ENCODE results near the gene SETDB2. TPM values are rescaled to one million over a fixed set of nuclear protein-coding genes. Genes with fewer than 3 reads are reported as not detected.

SETDB2 gene, protein sequence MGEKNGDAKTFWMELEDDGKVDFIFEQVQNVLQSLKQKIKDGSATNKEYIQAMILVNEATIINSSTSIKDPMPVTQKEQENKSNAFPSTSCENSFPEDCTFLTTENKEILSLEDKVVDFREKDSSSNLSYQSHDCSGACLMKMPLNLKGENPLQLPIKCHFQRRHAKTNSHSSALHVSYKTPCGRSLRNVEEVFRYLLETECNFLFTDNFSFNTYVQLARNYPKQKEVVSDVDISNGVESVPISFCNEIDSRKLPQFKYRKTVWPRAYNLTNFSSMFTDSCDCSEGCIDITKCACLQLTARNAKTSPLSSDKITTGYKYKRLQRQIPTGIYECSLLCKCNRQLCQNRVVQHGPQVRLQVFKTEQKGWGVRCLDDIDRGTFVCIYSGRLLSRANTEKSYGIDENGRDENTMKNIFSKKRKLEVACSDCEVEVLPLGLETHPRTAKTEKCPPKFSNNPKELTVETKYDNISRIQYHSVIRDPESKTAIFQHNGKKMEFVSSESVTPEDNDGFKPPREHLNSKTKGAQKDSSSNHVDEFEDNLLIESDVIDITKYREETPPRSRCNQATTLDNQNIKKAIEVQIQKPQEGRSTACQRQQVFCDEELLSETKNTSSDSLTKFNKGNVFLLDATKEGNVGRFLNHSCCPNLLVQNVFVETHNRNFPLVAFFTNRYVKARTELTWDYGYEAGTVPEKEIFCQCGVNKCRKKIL
- 1.3 to 2.2 TPM (median 2.0 TPM) in 5 replicates for total RNA-seq (2022; extraction: Qiagen RNA extraction; ENCODE audit: low read depth)

DNA sequence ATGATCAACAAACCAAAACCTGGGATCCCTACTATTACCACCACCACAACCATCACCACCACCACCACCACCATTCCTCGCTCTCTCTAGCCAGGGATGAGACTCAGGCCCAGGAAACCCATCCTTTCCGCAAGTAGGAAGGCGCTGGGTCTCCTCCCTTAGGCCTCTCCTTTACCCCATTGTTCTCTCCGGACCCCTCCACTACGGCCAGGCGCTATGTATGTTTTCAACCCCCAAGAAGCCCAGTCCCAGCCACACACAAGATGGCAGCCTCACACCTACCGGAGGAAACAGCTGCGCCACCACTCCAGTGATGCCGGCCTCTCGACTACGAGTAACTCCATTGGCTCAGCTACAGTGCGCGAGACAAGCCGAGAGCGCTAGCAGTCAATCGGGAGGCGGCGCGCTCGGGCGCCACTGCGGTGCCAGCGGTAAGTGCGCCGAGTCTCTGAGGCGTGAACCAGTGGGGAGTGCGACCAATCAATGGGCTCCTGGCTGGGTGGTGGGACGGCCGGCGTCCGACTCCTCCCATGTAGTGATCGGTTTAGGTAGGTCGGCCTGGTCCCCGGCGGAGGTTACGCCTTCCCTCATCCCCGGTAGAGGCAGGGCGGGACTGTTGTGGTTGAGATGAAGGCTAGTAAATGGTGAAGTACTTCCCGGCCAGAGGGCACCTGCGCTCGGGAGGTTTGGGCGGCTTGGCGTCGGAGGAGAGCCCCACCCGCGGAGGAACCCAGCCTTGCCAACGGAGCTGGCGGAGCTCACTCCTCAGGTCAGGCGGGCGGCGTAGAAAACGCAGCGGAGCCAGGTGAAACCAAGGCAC, at the start of gene SETDB2, which contains the start of gene CAB39L:
TSS of gene SETDB2 (plus strand) at position 571 of the 820 bp plus-strand sequence. CDS start 7,620 bp downstream, outside the sequence.
TSS of gene CAB39L (minus strand) at position 361 of the 820 bp plus-strand sequence. CDS start 61,154 bp downstream, outside the sequence.

DNA sequence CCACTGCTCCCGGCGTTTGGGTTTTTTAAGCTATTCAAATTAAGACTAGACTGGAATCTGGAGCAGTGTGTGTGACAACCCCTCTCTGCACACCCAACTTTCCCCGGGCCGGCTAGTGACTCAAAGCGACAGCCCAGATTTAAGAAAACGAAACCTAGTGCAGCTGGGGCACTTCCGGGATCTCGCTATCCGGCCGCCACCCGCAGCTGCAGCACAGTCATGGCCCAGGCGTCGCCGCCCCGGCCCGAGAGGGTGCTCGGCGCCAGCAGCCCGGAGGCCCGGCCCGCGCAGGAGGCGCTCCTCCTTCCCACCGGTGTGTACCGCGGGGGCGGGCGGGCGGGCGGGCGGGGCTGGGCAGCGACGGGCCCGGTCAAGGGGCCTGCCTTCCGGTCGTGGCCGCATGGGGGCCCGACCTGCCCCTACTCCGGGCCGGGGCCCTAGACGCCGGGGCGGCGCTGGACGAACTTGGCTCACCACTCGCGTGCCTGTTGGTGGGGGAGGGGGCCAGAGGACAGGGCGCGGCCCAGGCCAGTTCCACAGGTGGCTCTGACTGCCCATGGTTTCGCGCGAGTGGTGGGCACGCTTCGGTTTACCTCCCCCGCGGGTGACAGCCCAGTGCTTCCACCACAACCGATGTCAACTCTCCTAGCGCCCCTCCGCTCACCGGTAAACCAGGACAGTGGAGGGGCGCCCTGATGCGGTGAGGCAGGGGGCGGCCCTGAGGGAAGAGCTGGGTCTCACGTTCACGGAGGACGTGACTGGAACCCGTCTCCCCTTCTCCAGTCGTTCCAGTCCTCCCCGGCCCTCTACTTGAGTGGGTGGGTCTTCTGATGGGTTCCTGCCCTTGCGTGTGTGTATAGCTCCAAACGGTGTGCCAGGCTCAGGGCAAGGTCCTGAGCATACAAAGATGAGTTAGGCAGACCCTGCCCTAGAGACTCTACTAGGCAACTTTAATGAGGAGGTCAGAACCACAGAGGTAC, 52.0 kb downstream of the SETDB2 start, which contains the start of gene PHF11:
TSS of gene PHF11 (plus strand) at position 171 of the 980 bp plus-strand sequence. CDS start at position 220, 49 bp downstream.

Other genes starting within 250 kb of the SETDB2 start
- gene MLNR, start 223.9 kb upstream of the SETDB2 start, total RNA-seq (2022; extraction: Qiagen RNA extraction; ENCODE audit: low read depth) = 0.41 to 0.57 TPM (median 0.45 TPM) in 5 replicates
- 7.9 to 8.8 TPM (median 8.1 TPM) in 5 replicates for gene CDADC1, start 196.3 kb upstream of the SETDB2 start, total RNA-seq (2022; extraction: Qiagen RNA extraction; ENCODE audit: low read depth)
- gene CAB39L, start 210 bp upstream of the SETDB2 start, total RNA-seq (2022; extraction: Qiagen RNA extraction; ENCODE audit: low read depth) = 1.6 to 2.7 TPM (median 2.3 TPM) in 5 replicates
- 4.6 to 7.2 TPM (median 6.4 TPM) in 5 replicates for gene PHF11, start 51.7 kb downstream of the SETDB2 start, total RNA-seq (2022; extraction: Qiagen RNA extraction; ENCODE audit: low read depth)
- 4.5 to 9.3 TPM (median 8.3 TPM) in 5 replicates for gene RCBTB1, start 141.3 kb downstream of the SETDB2 start, total RNA-seq (2022; extraction: Qiagen RNA extraction; ENCODE audit: low read depth)
- gene ARL11, start 184.2 kb downstream of the SETDB2 start, total RNA-seq (2022; extraction: Qiagen RNA extraction; ENCODE audit: low read depth) = not detected in 5 replicates
- 47.1 to 74.2 TPM (median 67.2 TPM) in 5 replicates for gene EBPL, start 247.2 kb downstream of the SETDB2 start, total RNA-seq (2022; extraction: Qiagen RNA extraction; ENCODE audit: low read depth)

All from A549 treated with RU486 at 1 μM for 4 hours (cell line).